Gastrocnemius medialis (tissue), 4 donors: Measurements from ENCODE around the gene AGRN.
A peak's percentile ranks its signal among the peaks of the same experiment; 100 is the strongest.

ENCODE experiments used
- CTCF ChIP-seq, 5 experiments: fragments of 450-650 bp in 3 of 5; fragments of 200-600 bp in 2 of 5; sonication (generic) in 2 of 5; IDR thresholded peaks in 4 of 5; conservative IDR thresholded peaks in 1 of 5; 1 replicate in 4 of 5; 2 replicates in 1 of 5; pipeline ENCODE4 v1.5.1; 2016 to 2019; ENCODE audit warnings: antibody characterized with exemption in 5 of 5, mild to moderate bottlenecking in 3 of 5, moderate library complexity in 3 of 5
- POLR2A ChIP-seq, 2 donors: fragments of 450-650 bp; IDR thresholded peaks; one replicate each; pipeline ENCODE4 v1.6.1; 2017; ENCODE audit warnings: antibody characterized with exemption in 2 of 2, mild to moderate bottlenecking in 2 of 2, moderate library complexity in 2 of 2

- TF ChIP-seq CTCF (IDR thresholded peaks at IDR 0.05 in 4 of 5, conservative IDR thresholded peaks at IDR 0.05 in 1 of 5) (peak; percentile 49 to 99 (median 75)), POLR2A (IDR thresholded peaks at IDR 0.05) (no peak)
These were observed 36.0 kb upstream of the AGRN start for GRCh38 chr1:983798-984475.
